Measurements from ENCODE around the gene ZNHIT3. TPM values are rescaled to one million over a fixed set of nuclear protein-coding genes. Genes with fewer than 3 reads are reported as not detected.

ZNHIT3 gene
- total and polyA plus RNA-seq, 2 of the 13 experiments (the other 11 are each of a cell fraction or from before 2014, with no cell fraction given): 66.6 to 77.4 TPM

GRCh38 chr17:36482611-36483504 is 3.6 kb upstream of the ZNHIT3 start (continued):
- TF ChIP-seq NFAT5 (CRISPR knock-in tag; IDR thresholded peaks at IDR 0.05): peak; percentile 98
- TF ChIP-seq TMF1 (CRISPR knock-in tag; IDR thresholded peaks at IDR 0.05; ENCODE audit: low read depth): peak; percentile 90
- TF ChIP-seq MED1 (CRISPR knock-in tag; IDR thresholded peaks at IDR 0.05): 0 out of 2 replicates have a peak, but pooled peaks have one; percentile 28
- peak; percentile 85 for TF ChIP-seq ZGPAT (CRISPR knock-in tag; IDR thresholded peaks at IDR 0.05)
- no peak for TF ChIP-seq ZNF878 (CRISPR knock-in tag; IDR thresholded peaks at IDR 0.05)
- peak; percentile 75; the same call in 1 of the 2 replicates for TF ChIP-seq SATB2 (CRISPR knock-in tag; IDR thresholded peaks at IDR 0.05)
- no peak for TF ChIP-seq PHF21A (CRISPR knock-in tag; IDR thresholded peaks at IDR 0.05)
- TF ChIP-seq DBP (CRISPR knock-in tag; IDR thresholded peaks at IDR 0.05; ENCODE audit: not compliant biosample characterization): no peak
- TF ChIP-seq KDM5B (CRISPR knock-in tag; IDR thresholded peaks at IDR 0.05; ENCODE audit: borderline replicate concordance): peak; percentile 97
- 0 out of 2 replicates have a peak, but pooled peaks have one; percentile 39 for TF ChIP-seq ZSCAN22 (CRISPR knock-in tag; IDR thresholded peaks at IDR 0.05)
- no peak; the same call in 1 of the 2 replicates for TF ChIP-seq CSRNP2 (CRISPR knock-in tag; conservative IDR thresholded peaks at IDR 0.05; ENCODE audit: low read depth)
- TF ChIP-seq ZNF10 (CRISPR knock-in tag; IDR thresholded peaks at IDR 0.05; ENCODE audit: borderline replicate concordance, low read depth): no peak
- peak; percentile 42 for TF ChIP-seq HDAC2 (CRISPR knock-in tag; IDR thresholded peaks at IDR 0.05)
- TF ChIP-seq ZC3H13 (CRISPR knock-in tag; IDR thresholded peaks at IDR 0.05): peak; percentile 77
